Neuronal stem cell (in vitro differentiated cells): ENCODE measurements around the gene MESD. TPM values are rescaled to one million over a fixed set of nuclear protein-coding genes. Genes with fewer than 3 reads are reported as not detected.

Experiments used
- DNase-seq: peaks from one replicate; pipeline ENCODE4 v3.0.0-alpha.2; 2013; ENCODE audit warnings: low spot score
- H2AFZ ChIP-seq: one replicate; pipeline ENCODE4 v1.6.1; 2013; ENCODE audit warnings: mild to moderate bottlenecking, low read length, inconsistent platforms
- H2AK5ac ChIP-seq: 2 replicates; pipeline ENCODE4 v1.6.1; 2013; ENCODE audit warnings: low read depth, mild to moderate bottlenecking, inconsistent platforms, low read length, moderate library complexity, mixed read lengths
- H2BK120ac ChIP-seq: 2 replicates; pipeline ENCODE4 v1.6.1; 2013; ENCODE audit warnings: low read depth, mild to moderate bottlenecking, inconsistent platforms, low read length, moderate library complexity, mixed read lengths
- H2BK12ac ChIP-seq: one replicate; pipeline ENCODE4 v1.6.1; 2013; ENCODE audit warnings: low read length, inconsistent platforms
- H2BK15ac ChIP-seq: 2 replicates; pipeline ENCODE4 v1.6.1; 2013; ENCODE audit warnings: mild to moderate bottlenecking, low read length, inconsistent platforms, mixed read lengths
- H2BK5ac ChIP-seq: one replicate; pipeline ENCODE4 v1.6.1; 2013; ENCODE audit warnings: inconsistent platforms, mild to moderate bottlenecking, low read length, moderate library complexity
- H3K14ac ChIP-seq: one replicate; pipeline ENCODE4 v1.6.1; 2013; ENCODE audit warnings: low read length, inconsistent platforms
- H3K18ac ChIP-seq: 2 replicates; pipeline ENCODE4 v1.6.1; 2013; ENCODE audit warnings: low read length, inconsistent platforms
- H3K23ac ChIP-seq: 2 replicates; pipeline ENCODE4 v1.6.1; 2013; ENCODE audit warnings: low read depth, mild to moderate bottlenecking, mixed read lengths, low read length, inconsistent platforms; ENCODE audit not compliant: poor library complexity
- H3K27ac ChIP-seq: replicated peaks from 3 replicates; pipeline ENCODE4 v1.5.1; 2013; ENCODE audit warnings: low read length, inconsistent platforms
- H3K27me3 ChIP-seq, 3 experiments: 2 replicates each; pipeline ENCODE4 v1.6.1; 2013; ENCODE audit warnings: low read length in 3 of 3, mild to moderate bottlenecking in 2 of 3, inconsistent platforms in 1 of 3, low read depth in 1 of 3, mixed read lengths in 1 of 3, moderate library complexity in 1 of 3; ENCODE audit not compliant: control insufficient read depth in 3 of 3, insufficient read depth in 3 of 3
- H3K36me3 ChIP-seq, 2 donors: replicated peaks in 1 of 2; 2 replicates each; pipeline ENCODE4 v1.6.1; 2013; ENCODE audit warnings: low read length in 2 of 2; ENCODE audit not compliant: control insufficient read depth in 2 of 2, insufficient read depth in 2 of 2
- H3K4ac ChIP-seq: 2 replicates; pipeline ENCODE4 v1.6.1; 2013; ENCODE audit warnings: inconsistent platforms, mild to moderate bottlenecking, low read length, moderate library complexity
- H3K4me1 ChIP-seq, 2 donors: 1 replicate in 1 of 2; 2 replicates in 1 of 2; pipeline ENCODE4 v1.6.1; 2013; ENCODE audit warnings: low read length in 2 of 2, low read depth in 1 of 2; ENCODE audit not compliant: control insufficient read depth in 2 of 2, insufficient read depth in 1 of 2
- H3K4me2 ChIP-seq: one replicate; pipeline ENCODE4 v1.6.1; 2013; ENCODE audit warnings: mild to moderate bottlenecking, low read length, inconsistent platforms; ENCODE audit not compliant: insufficient read depth, poor library complexity, severe bottlenecking
- H3K4me3 ChIP-seq, 2 donors: 2 replicates each; pipeline ENCODE4 v1.5.1; 2013; ENCODE audit warnings: low read length in 2 of 2, mild to moderate bottlenecking in 2 of 2, inconsistent platforms in 1 of 2, moderate library complexity in 1 of 2
- H3K79me1 ChIP-seq: one replicate; pipeline ENCODE4 v1.6.1; 2013; ENCODE audit warnings: low read depth, mild to moderate bottlenecking, inconsistent platforms, low read length, moderate library complexity
- H3K9ac ChIP-seq: one replicate; pipeline ENCODE4 v1.6.1; 2013; ENCODE audit warnings: mild to moderate bottlenecking, low read depth, low read length, inconsistent platforms; ENCODE audit not compliant: poor library complexity
- H3K9me3 ChIP-seq, 2 donors: replicated peaks in 1 of 2; 2 replicates each; pipeline versions ENCODE3 to v1.6.1; 2013; ENCODE audit warnings: low read length in 2 of 2, mild to moderate bottlenecking in 2 of 2, inconsistent platforms in 1 of 2, low read depth in 1 of 2, mixed read lengths in 1 of 2, moderate library complexity in 1 of 2; ENCODE audit not compliant: control insufficient read depth in 2 of 2, insufficient read depth in 1 of 2
- H4K8ac ChIP-seq: one replicate; pipeline ENCODE4 v1.6.1; 2013; ENCODE audit warnings: low read depth, mild to moderate bottlenecking, inconsistent platforms, low read length, moderate library complexity
- H4K91ac ChIP-seq: one replicate; pipeline ENCODE4 v1.6.1; 2013; ENCODE audit warnings: low read length, low read depth, mild to moderate bottlenecking, inconsistent platforms; ENCODE audit not compliant: poor library complexity
- WGBS, 2 donors: extraction: QIAGEN DNeasy Blood & Tissue Kit; methylation state at CpG; one replicate each; pipeline ENCODE4 v1.1.7; 2013; ENCODE audit warnings: missing lambda C conversion rate in 2 of 2, mixed read lengths in 1 of 2; ENCODE audit not compliant: insufficient read length in 2 of 2, insufficient replicate concordance in 1 of 2; ENCODE audit errors: extremely low coverage in 2 of 2; 5-methylcytosine and 5-hydroxymethylcytosine counted together
- small RNA-seq: library from polyadenylated mRNA; stranded (forward); fragments of <200 nt; extraction: miRNeasy Mini kit (QIAGEN cat#:217004); gene quantifications from one replicate; pipeline ENCODE3, GENCODE V24; 2013; ENCODE audit not compliant: insufficient read depth

MESD gene

GRCh38 chr15:80902298-80902801 is 87.3 kb downstream of the MESD start:
- Histone ChIP-seq H3K23ac (no peak overlapping the region), H3K4me1 (peaks cover 0 to 4% of the 10 kb centered on the region in 2 donors), H2BK12ac (no peak overlapping the region), H3K9me3 (no peaks in the 10 kb centered on the region), H3K36me3 (no peaks in the 10 kb centered on the region), H3K4ac (no peak overlapping the region), H2AFZ (no peak overlapping the region), H4K8ac (no peak overlapping the region), H2AK5ac (no peak overlapping the region), H3K27me3 (no peaks in the 10 kb centered on the region), H3K4me3 (no peak overlapping the region), H3K79me1 (no peaks in the 10 kb centered on the region), H2BK5ac (no peak overlapping the region), H2BK120ac (no peak overlapping the region), H3K4me2 (no peak overlapping the region), H3K18ac (no peak overlapping the region), H4K91ac (no peak overlapping the region), H3K27ac (no peak overlapping the region), H3K9ac (no peak overlapping the region), H3K14ac (no peak overlapping the region), H2BK15ac (no peak overlapping the region)
- no peak for DNase-seq
- WGBS, 2 donors: no CpG with 5 or more reads among the region's 10 CpGs

GRCh38 chr15:80898040-80898439 is 91.6 kb downstream of the MESD start:
- Histone ChIP-seq H3K27me3 (no peaks in the 10 kb centered on the region), H2BK5ac (no peak overlapping the region), H2BK12ac (no peak overlapping the region), H3K4me2 (no peak overlapping the region), H3K9ac (no peak overlapping the region), H4K91ac (no peak overlapping the region), H3K18ac (no peak overlapping the region), H3K4me1 (no peaks in the 10 kb centered on the region), H2BK15ac (no peak overlapping the region), H4K8ac (no peak overlapping the region), H2AFZ (no peak overlapping the region), H2BK120ac (no peak overlapping the region), H3K4ac (no peak overlapping the region), H3K9me3 (peaks cover 0 to 2% of the 10 kb centered on the region in 2 donors), H2AK5ac (no peak overlapping the region), H3K36me3 (no peaks in the 10 kb centered on the region), H3K23ac (no peak overlapping the region), H3K14ac (no peak overlapping the region), H3K79me1 (no peaks in the 10 kb centered on the region), H3K27ac (no peak overlapping the region), H3K4me3 (no peak overlapping the region)
- no CpG with 5 or more reads among the region's 2 CpGs for WGBS, 2 donors
- DNase-seq: no peak

Small RNAs within 50 kb of the gene (small RNA-seq; reads per million reads assigned to genes)
- gene MIR4514: not detected
